Hepatocyte (in vitro differentiated cells): ENCODE measurements around the gene SETD3. TPM values are rescaled to one million over a fixed set of nuclear protein-coding genes. Genes with fewer than 3 reads are reported as not detected.

Experiments used
- DNase-seq: peaks from one replicate; pipeline ENCODE4 v3.0.0-alpha.2; 2016; ENCODE audit warnings: low spot score
- H2AFZ ChIP-seq: fragments of 200-600 bp; sonication (generic); 2 replicates; pipeline ENCODE4 v1.6.0; 2016; ENCODE audit warnings: antibody characterized with exemption, mild to moderate bottlenecking
- H3K27ac ChIP-seq: fragments of 200-600 bp; sonication (generic); 2 replicates; pipeline ENCODE4 v1.5.1; 2016; ENCODE audit warnings: mild to moderate bottlenecking
- H3K27me3 ChIP-seq: fragments of 200-600 bp; sonication (generic); 2 replicates; pipeline ENCODE4 v1.6.1; 2016
- H3K36me3 ChIP-seq: fragments of 200-600 bp; sonication (generic); replicated peaks from 2 replicates; pipeline ENCODE4 v1.5.1; 2016; ENCODE audit warnings: low read depth; ENCODE audit not compliant: insufficient read depth
- H3K4me1 ChIP-seq: fragments of 200-600 bp; sonication (generic); 2 replicates; pipeline ENCODE4 v1.5.1; 2016; ENCODE audit warnings: mild to moderate bottlenecking, moderate library complexity; ENCODE audit not compliant: insufficient read depth
- H3K4me2 ChIP-seq: fragments of 200-600 bp; sonication (generic); 2 replicates; pipeline ENCODE4 v1.6.0; 2016
- H3K4me3 ChIP-seq: fragments of 200-600 bp; sonication (generic); 2 replicates; pipeline ENCODE4 v1.5.1; 2016; ENCODE audit warnings: mild to moderate bottlenecking
- H3K79me2 ChIP-seq: fragments of 200-600 bp; sonication (generic); 2 replicates; pipeline ENCODE4 v1.6.0; 2017; ENCODE audit warnings: mild to moderate bottlenecking
- H3K9me2 ChIP-seq: fragments of 200-600 bp; sonication (generic); replicated peaks from 2 replicates; pipeline ENCODE4 v1.6.0; 2017; ENCODE audit warnings: mild to moderate bottlenecking; ENCODE audit not compliant: insufficient read depth
- H3K9me3 ChIP-seq: fragments of 200-600 bp; sonication (generic); 2 replicates; pipeline ENCODE4 v1.5.1; 2016; ENCODE audit warnings: low read depth, mild to moderate bottlenecking
- H4K20me1 ChIP-seq: fragments of 200-600 bp; sonication (generic); 2 replicates; pipeline ENCODE4 v1.6.0; 2016; ENCODE audit warnings: mild to moderate bottlenecking; ENCODE audit not compliant: insufficient read depth, poor library complexity, severe bottlenecking
- CTCF ChIP-seq: fragments of 200-600 bp; sonication (generic); IDR thresholded peaks from 2 replicates; pipeline ENCODE4 v1.5.1; 2016; ENCODE audit warnings: antibody characterized with exemption, mild to moderate bottlenecking; ENCODE audit not compliant: poor library complexity
- EZH2 ChIP-seq: fragments of 200-600 bp; sonication (generic); IDR thresholded peaks from 2 replicates; pipeline ENCODE4 v1.6.1; 2016; ENCODE audit warnings: antibody characterized with exemption, mild to moderate bottlenecking, borderline replicate concordance
- EZH2phosphoT487 ChIP-seq: fragments of 200-600 bp; sonication (generic); IDR thresholded peaks from one replicate; pipeline ENCODE4 v1.6.1; 2018; ENCODE audit warnings: antibody characterized with exemption, mild to moderate bottlenecking, low read depth, moderate library complexity; ENCODE audit not compliant: unreplicated experiment, severe bottlenecking
- WGBS: methylation state at CpG from one replicate; pipeline ENCODE4 v1.1.6; 2016; ENCODE audit warnings: low lambda C conversion rate; ENCODE audit errors: missing lambda C conversion rate; 5-methylcytosine and 5-hydroxymethylcytosine counted together
- polyA plus RNA-seq: library from polyadenylated mRNA; unstranded; fragments of >200 nt; fragmentation: Nextera tagmentation; extraction: Ambion mirVana; gene quantifications from 2 replicates; pipeline ENCODE4 v1.2.1, GENCODE V29; 2016
- total RNA-seq: library from RNA; depleted of rRNA; stranded (reverse); fragments of >200 nt; gene quantifications from 2 replicates; pipeline ENCODE4 v1.2.3, GENCODE V29; 2014

SETD3 gene
- total and polyA plus RNA-seq, 2 experiments from 2014 or later = 43.6 to 60.2 TPM

GRCh38 chr14:99471731-99472130 is 8.9 kb downstream of the SETD3 start:
- peaks cover 61% of the 10 kb centered on the region for H4K20me1 ChIP-seq
- H3K4me3 ChIP-seq = no peak overlapping the region
- H3K79me2 ChIP-seq = peaks cover 100% of the 10 kb centered on the region
- no peak for TF ChIP-seq EZH2phosphoT487
- no peak for TF ChIP-seq CTCF
- no peak for TF ChIP-seq EZH2
- no peaks in the 10 kb centered on the region for H3K36me3 ChIP-seq
- H3K4me2 ChIP-seq = no peak overlapping the region
- no peak overlapping the region for H2AFZ ChIP-seq
- no peak overlapping the region for H3K27ac ChIP-seq
- no peaks in the 10 kb centered on the region for H3K9me3 ChIP-seq
- 95% methylated on average over 7 of the region's 7 CpGs for WGBS
- H3K4me1 ChIP-seq = peaks cover 24% of the 10 kb centered on the region
- H3K27me3 ChIP-seq = no peaks in the 10 kb centered on the region
- H3K9me2 ChIP-seq = no peaks in the 10 kb centered on the region
- no peak for DNase-seq

- Histone ChIP-seq H3K4me3 (no peak overlapping the region), H3K27ac (no peak overlapping the region), H3K9me2 (no peaks in the 10 kb centered on the region), H3K4me2 (no peak overlapping the region), H3K79me2 (peaks cover 97% of the 10 kb centered on the region), H4K20me1 (peaks cover 40% of the 10 kb centered on the region), H2AFZ (no peak overlapping the region), H3K9me3 (no peaks in the 10 kb centered on the region), H3K4me1 (peaks cover 14% of the 10 kb centered on the region), H3K27me3 (no peaks in the 10 kb centered on the region), H3K36me3 (no peaks in the 10 kb centered on the region)
- no peak for DNase-seq
- 87% methylated on average over 8 of the region's 8 CpGs for WGBS
- TF ChIP-seq EZH2phosphoT487 = no peak
- TF ChIP-seq EZH2 = no peak
These were observed 11.6 kb downstream of the SETD3 start for GRCh38 chr14:99468836-99469592.

DNA sequence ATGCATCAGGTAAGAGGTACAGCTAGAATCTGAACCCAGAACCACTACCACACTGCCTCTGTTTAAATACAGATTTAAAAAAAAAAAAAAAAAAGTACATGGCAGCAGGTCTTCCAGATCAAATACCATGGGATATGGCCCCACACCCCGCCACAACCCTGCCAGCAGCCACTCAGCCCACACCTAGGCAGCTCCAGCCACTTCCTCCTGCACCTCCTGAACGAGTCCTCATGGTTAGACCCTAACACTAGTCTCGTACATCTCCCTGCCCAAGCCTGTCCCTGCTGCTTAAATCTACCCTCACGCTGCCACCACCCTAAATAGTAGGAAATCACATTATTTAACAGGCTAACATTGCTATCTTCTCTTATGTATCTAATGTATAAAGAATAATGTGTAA is 12.6 kb downstream of the SETD3 start:
- no peak for TF ChIP-seq CTCF
- no peak for TF ChIP-seq EZH2
- no peak for TF ChIP-seq EZH2phosphoT487
- Histone ChIP-seq H3K27ac (no peak overlapping the region), H3K9me2 (no peaks in the 10 kb centered on the region), H4K20me1 (peaks cover 32% of the 10 kb centered on the region), H2AFZ (no peak overlapping the region), H3K4me1 (peaks cover 14% of the 10 kb centered on the region), H3K4me3 (no peak overlapping the region), H3K79me2 (peaks cover 88% of the 10 kb centered on the region), H3K36me3 (no peaks in the 10 kb centered on the region), H3K4me2 (no peak overlapping the region), H3K9me3 (no peaks in the 10 kb centered on the region), H3K27me3 (no peaks in the 10 kb centered on the region)
- 84% methylated on average over 4 of the region's 4 CpGs for WGBS
- DNase-seq = no peak

DNA sequence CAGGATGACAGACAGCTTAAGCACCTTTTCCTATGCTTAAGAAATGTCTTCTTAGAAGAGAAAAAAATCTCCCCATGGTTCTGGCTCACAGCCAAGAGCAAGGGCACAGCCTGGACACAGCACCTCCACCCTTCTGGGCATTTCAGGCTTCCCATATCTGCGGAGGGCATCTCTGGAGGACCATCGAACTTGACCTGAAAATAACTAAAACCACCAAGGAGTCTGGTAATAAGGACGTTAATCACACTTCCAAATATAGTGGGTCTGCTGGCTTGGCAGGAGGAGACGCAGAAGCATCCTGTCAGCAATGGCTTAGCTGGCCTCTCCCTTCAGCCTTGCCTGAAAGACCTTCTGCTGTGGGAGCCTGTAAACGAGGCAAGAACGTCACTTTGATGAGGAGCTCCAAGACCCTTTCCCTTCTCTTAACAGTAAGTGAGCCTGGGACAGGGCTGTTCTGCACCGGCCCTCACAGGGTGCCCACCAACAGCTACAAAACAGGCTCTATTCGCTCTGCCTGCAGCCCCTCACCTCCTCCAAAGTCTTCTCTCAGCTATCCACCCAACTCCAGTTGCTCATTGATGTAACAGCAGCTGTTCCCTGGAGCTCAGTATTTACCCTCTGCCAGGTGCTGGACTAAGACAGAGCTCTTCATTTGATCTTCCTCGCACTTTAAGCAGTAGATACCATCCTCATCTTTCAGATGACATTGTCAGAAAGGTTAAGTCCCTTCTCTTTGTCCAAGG is 13.2 kb downstream of the SETD3 start:
- H4K20me1 ChIP-seq = peaks cover 26% of the 10 kb centered on the region
- H3K4me2 ChIP-seq = peak overlapping the region; percentile 6
- H3K27ac ChIP-seq = no peak overlapping the region
- no peaks in the 10 kb centered on the region for H3K9me3 ChIP-seq
- TF ChIP-seq EZH2phosphoT487 (no peak), CTCF (no peak), EZH2 (no peak)
- no peak overlapping the region for H3K4me3 ChIP-seq
- H3K36me3 ChIP-seq = no peaks in the 10 kb centered on the region
- WGBS = 68% methylated on average over 9 of the region's 9 CpGs
- peaks cover 14% of the 10 kb centered on the region for H3K4me1 ChIP-seq
- H3K9me2 ChIP-seq = no peaks in the 10 kb centered on the region
- H3K79me2 ChIP-seq = peaks cover 87% of the 10 kb centered on the region
- DNase-seq = no peak
- H3K27me3 ChIP-seq = no peaks in the 10 kb centered on the region
- no peak overlapping the region for H2AFZ ChIP-seq
